WTC11 (cell line): ENCODE measurements around the gene SLC22A12. TPM values are rescaled to one million over a fixed set of nuclear protein-coding genes. Genes with fewer than 3 reads are reported as not detected.

Experiments
- ATAC-seq: fragments of 200-7000 bp; cut with Tn5 transposase; 2 replicates; pipeline ENCODE4 v1.10.0; 2021; ENCODE audit warnings: mild to moderate bottlenecking, moderate library complexity
- CTCF ChIA-PET: fragments of 300-600 bp; sonication (Branson Sonifier 250); formaldehyde crosslinking; loops from one replicate; lab custom pipeline; 2021; ENCODE audit warnings: antibody characterized with exemption; lab: Charles Lee
- POLR2A ChIA-PET: fragments of 350-600 bp; sonication (Branson Sonifier 250); formaldehyde crosslinking; loops from one replicate; lab custom pipeline; 2021; ENCODE audit warnings: antibody characterized with exemption; lab: Charles Lee
- DNase-seq: peaks from one replicate; pipeline ENCODE4 v3.0.0; 2021; ENCODE audit warnings: low spot score
- H3K27ac Mint-ChIP-seq: 2 replicates; pipeline ENCODE4 v1.8.0; 2021; ENCODE audit warnings: mixed read lengths
- H3K27me3 Mint-ChIP-seq: 2 replicates; pipeline ENCODE4 v1.8.0; 2021; ENCODE audit warnings: low read depth, mild to moderate bottlenecking, moderate library complexity, mixed read lengths
- H3K36me3 Mint-ChIP-seq: 2 replicates; pipeline ENCODE4 v1.8.0; 2021; ENCODE audit warnings: mixed read lengths
- H3K4me1 Mint-ChIP-seq: 2 replicates; pipeline ENCODE4 v1.8.0; 2022; ENCODE audit warnings: mixed read lengths
- H3K4me3 Mint-ChIP-seq: 2 replicates; pipeline ENCODE4 v1.8.0; 2021; ENCODE audit warnings: mild to moderate bottlenecking, moderate library complexity, mixed read lengths
- H3K9me3 Mint-ChIP-seq: 2 replicates; pipeline ENCODE4 v1.8.0; 2021; ENCODE audit warnings: mixed read lengths
- AR ChIP-seq: fragments of 250-450 bp; sonication (Bioruptor Pico); IDR thresholded peaks from 2 replicates; pipeline ENCODE4 v1.9.0; 2021; ENCODE audit warnings: mild to moderate bottlenecking
- ARID4B ChIP-seq: sonication (generic); formaldehyde crosslinking; IDR thresholded peaks from 2 replicates; pipeline ENCODE4 v1.8.0; 2023; ENCODE audit warnings: missing genetic modification reagents, mild to moderate bottlenecking, borderline replicate concordance
- ATF2 ChIP-seq: sonication (generic); formaldehyde crosslinking; IDR thresholded peaks from 2 replicates; pipeline ENCODE4 v1.8.1; 2022; ENCODE audit warnings: low read depth, missing genetic modification reagents, borderline replicate concordance
- CTCF ChIP-seq: fragments of 200-600 bp; IDR thresholded peaks from 2 replicates; pipeline ENCODE4 v1.8.0; 2022; ENCODE audit warnings: antibody characterized with exemption
- E2F5 ChIP-seq: sonication (generic); formaldehyde crosslinking; IDR thresholded peaks from 2 replicates; pipeline ENCODE4 v1.8.1; 2022; ENCODE audit warnings: mild to moderate bottlenecking, moderate library complexity, missing genetic modification reagents
- ERG ChIP-seq: fragments of 250-450 bp; sonication (Bioruptor Pico); IDR thresholded peaks from 2 replicates; pipeline ENCODE4 v1.8.0; 2021; ENCODE audit warnings: mild to moderate bottlenecking
- FOXK1 ChIP-seq: sonication (generic); formaldehyde crosslinking; IDR thresholded peaks from 2 replicates; pipeline ENCODE4 v1.8.0; 2022; ENCODE audit warnings: mild to moderate bottlenecking, moderate library complexity, missing genetic modification reagents
- FOXP4 ChIP-seq: sonication (generic); formaldehyde crosslinking; IDR thresholded peaks from 2 replicates; pipeline ENCODE4 v1.8.0; 2022; ENCODE audit warnings: mild to moderate bottlenecking, missing genetic modification reagents
- HMGA2 ChIP-seq: fragments of 250-450 bp; sonication (Bioruptor Pico); IDR thresholded peaks from 2 replicates; pipeline ENCODE4 v1.4.0; 2021; ENCODE audit warnings: mild to moderate bottlenecking, moderate library complexity
- HMGXB4 ChIP-seq: sonication (generic); formaldehyde crosslinking; IDR thresholded peaks from 2 replicates; pipeline ENCODE4 v1.8.1; 2023; ENCODE audit warnings: mild to moderate bottlenecking, moderate library complexity, missing genetic modification reagents
- IRF1 ChIP-seq: sonication (generic); formaldehyde crosslinking; IDR thresholded peaks from 2 replicates; pipeline ENCODE4 v1.8.0; 2023; ENCODE audit warnings: missing genetic modification reagents
- KAT7 ChIP-seq: sonication (generic); formaldehyde crosslinking; IDR thresholded peaks from 2 replicates; pipeline ENCODE4 v1.8.1; 2023; ENCODE audit warnings: missing genetic modification reagents, mild to moderate bottlenecking, borderline replicate concordance
- NFATC4 ChIP-seq: fragments of 250-450 bp; sonication (Bioruptor Pico); IDR thresholded peaks from 2 replicates; pipeline ENCODE4 v1.9.0; 2021; ENCODE audit warnings: mild to moderate bottlenecking
- NFE2L1 ChIP-seq: sonication (generic); formaldehyde crosslinking; IDR thresholded peaks from 2 replicates; pipeline ENCODE4 v1.8.1; 2023; ENCODE audit warnings: missing genetic modification reagents
- NR1H2 ChIP-seq: sonication (generic); formaldehyde crosslinking; IDR thresholded peaks from 2 replicates; pipeline ENCODE4 v1.9.0; 2021; ENCODE audit warnings: mild to moderate bottlenecking, moderate library complexity, missing genetic modification reagents
- NR3C1 ChIP-seq: sonication (generic); formaldehyde crosslinking; conservative IDR thresholded peaks from 2 replicates; pipeline ENCODE4 v1.8.1; 2023; ENCODE audit warnings: low read depth, mild to moderate bottlenecking, missing genetic modification reagents
- PRRX2 ChIP-seq: fragments of 250-450 bp; sonication (Bioruptor Pico); IDR thresholded peaks from 2 replicates; pipeline ENCODE4 v1.8.0; 2021; ENCODE audit warnings: mild to moderate bottlenecking
- ZNF219 ChIP-seq: sonication (generic); formaldehyde crosslinking; IDR thresholded peaks from 2 replicates; pipeline ENCODE4 v1.8.0; 2023; ENCODE audit warnings: missing genetic modification reagents, mild to moderate bottlenecking, borderline replicate concordance
- total RNA-seq: library from RNA; stranded (reverse); gene quantifications from 3 replicates; pipeline ENCODE4 v1.2.3, GENCODE V29; 2021

SLC22A12 gene
- total RNA-seq, 1 experiment from 2014 or later = not detected

GRCh38 chr11:64602466-64603070 lies 11.5 kb downstream of the SLC22A12 start:
- DNase-seq = no peak
- Mint-ChIP-seq H3K4me3 (no peak overlapping the region), H3K27ac (no peak overlapping the region), H3K27me3 (no peaks in the 10 kb centered on the region; the same call in 1 of the 2 replicates), H3K4me1 (no peaks in the 10 kb centered on the region), H3K9me3 (no peaks in the 10 kb centered on the region), H3K36me3 (no peaks in the 10 kb centered on the region)
- ChIA-PET POLR2A (no interaction called here), CTCF (no interaction called here)
- ATAC-seq = no peak
- TF ChIP-seq PRRX2 (CRISPR knock-in tag) (no peak), FOXK1 (CRISPR knock-in tag) (no peak), IRF1 (CRISPR knock-in tag) (no peak), ERG (CRISPR knock-in tag) (no peak), FOXP4 (CRISPR knock-in tag) (no peak), HMGA2 (CRISPR knock-in tag) (no peak), ZNF219 (CRISPR knock-in tag) (no peak), AR (CRISPR knock-in tag) (no peak), NFATC4 (CRISPR knock-in tag) (no peak), NR3C1 (CRISPR knock-in tag) (no peak), E2F5 (no peak), NFE2L1 (CRISPR knock-in tag) (no peak), HMGXB4 (CRISPR knock-in tag) (no peak), KAT7 (CRISPR knock-in tag) (no peak), NR1H2 (CRISPR knock-in tag) (no peak), CTCF (no peak), ATF2 (CRISPR knock-in tag) (no peak), ARID4B (no peak)
